Ishikawa (cell line): Measurements from ENCODE around the gene CA7.

Experiments used
- CREB1 ChIP-seq: IDR thresholded peaks from 2 replicates; pipeline ENCODE4 v1.6.1; 2012; ENCODE audit warnings: low read depth
- EGR1 ChIP-seq: IDR thresholded peaks from 2 replicates; pipeline ENCODE4 v1.6.1; 2012
- EP300 ChIP-seq: IDR thresholded peaks from 2 replicates; pipeline ENCODE4 v1.6.1; 2012; ENCODE audit warnings: borderline replicate concordance
- FOXM1 ChIP-seq: IDR thresholded peaks from 2 replicates; pipeline ENCODE4 v1.6.1; 2012; ENCODE audit warnings: low read depth, borderline replicate concordance
- RAD21 ChIP-seq: IDR thresholded peaks from 2 replicates; pipeline ENCODE4 v1.6.1; 2012; ENCODE audit warnings: low read depth
- TAF1 ChIP-seq: IDR thresholded peaks from 2 replicates; pipeline ENCODE4 v1.6.1; 2012; ENCODE audit warnings: low read depth, mild to moderate bottlenecking
- USF1 ChIP-seq: IDR thresholded peaks from 2 replicates; pipeline ENCODE4 v1.6.1; 2012
- TF ChIP-seq, protein P1 (sequence below): IDR thresholded peaks from 2 replicates; pipeline ENCODE4 v1.6.1; 2012

GRCh38 chr16:66863707-66864106 lies 19.5 kb downstream of the CA7 start:
- TF ChIP-seq, protein P1, sequence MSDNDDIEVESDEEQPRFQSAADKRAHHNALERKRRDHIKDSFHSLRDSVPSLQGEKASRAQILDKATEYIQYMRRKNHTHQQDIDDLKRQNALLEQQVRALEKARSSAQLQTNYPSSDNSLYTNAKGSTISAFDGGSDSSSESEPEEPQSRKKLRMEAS: no peak
- TF ChIP-seq TAF1 (no peak), CREB1 (no peak), EGR1 (no peak), FOXM1 (no peak), EP300 (no peak), USF1 (no peak), RAD21 (no peak)
